ENCODE results near the gene MAP3K20.

DNA sequence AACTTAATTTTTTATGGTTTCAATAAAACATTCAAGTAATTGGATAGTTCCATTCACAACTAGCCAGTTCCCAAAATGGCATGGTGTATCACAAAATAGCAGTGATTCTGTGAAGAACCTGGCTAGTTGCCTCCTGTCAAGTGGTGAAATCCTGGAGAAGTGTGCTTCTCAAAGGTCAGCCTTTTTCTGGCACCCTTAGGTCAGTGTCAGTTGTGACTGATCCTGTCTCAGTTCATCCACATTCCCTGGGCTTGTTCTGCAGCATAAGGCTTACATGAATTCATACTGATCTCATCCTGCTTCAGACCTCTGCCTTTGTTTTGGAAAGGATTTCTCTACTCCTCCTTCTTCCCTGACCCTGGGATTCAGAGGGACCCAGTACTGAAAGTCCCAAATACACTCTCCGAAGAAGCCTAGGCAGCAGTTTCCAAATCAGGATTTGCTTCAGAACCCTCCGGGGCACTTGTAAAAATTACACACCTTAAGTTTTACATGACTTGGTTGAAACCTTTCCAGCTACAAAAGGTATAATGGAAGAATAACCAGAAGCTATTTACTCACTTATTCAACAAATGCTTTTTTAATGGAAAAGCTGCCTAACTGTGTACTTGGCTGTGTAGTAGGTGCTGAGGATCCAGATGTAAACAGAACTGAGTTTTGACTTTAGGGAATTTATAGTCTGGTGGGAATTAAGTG lies 11.0 kb downstream of the MAP3K20 start:
- TF ChIP-seq EZH2 (IDR thresholded peaks at IDR 0.05) = no peak
- TF ChIP-seq, protein P1, sequence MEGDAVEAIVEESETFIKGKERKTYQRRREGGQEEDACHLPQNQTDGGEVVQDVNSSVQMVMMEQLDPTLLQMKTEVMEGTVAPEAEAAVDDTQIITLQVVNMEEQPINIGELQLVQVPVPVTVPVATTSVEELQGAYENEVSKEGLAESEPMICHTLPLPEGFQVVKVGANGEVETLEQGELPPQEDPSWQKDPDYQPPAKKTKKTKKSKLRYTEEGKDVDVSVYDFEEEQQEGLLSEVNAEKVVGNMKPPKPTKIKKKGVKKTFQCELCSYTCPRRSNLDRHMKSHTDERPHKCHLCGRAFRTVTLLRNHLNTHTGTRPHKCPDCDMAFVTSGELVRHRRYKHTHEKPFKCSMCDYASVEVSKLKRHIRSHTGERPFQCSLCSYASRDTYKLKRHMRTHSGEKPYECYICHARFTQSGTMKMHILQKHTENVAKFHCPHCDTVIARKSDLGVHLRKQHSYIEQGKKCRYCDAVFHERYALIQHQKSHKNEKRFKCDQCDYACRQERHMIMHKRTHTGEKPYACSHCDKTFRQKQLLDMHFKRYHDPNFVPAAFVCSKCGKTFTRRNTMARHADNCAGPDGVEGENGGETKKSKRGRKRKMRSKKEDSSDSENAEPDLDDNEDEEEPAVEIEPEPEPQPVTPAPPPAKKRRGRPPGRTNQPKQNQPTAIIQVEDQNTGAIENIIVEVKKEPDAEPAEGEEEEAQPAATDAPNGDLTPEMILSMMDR (IDR thresholded peaks at IDR 0.05) = no peak
- no peak for TF ChIP-seq EZH2phosphoT487 (IDR thresholded peaks at IDR 0.05)

All from neural progenitor cell (in vitro differentiated cells).